T-helper 1 cell treated with Interleukin-12 subunit alpha and Interleukin-12 subunit beta and Interleukin-4 antibody, amounts not matched to agents 30 ng/mL and 1 ng/mL, for 36 hours (primary cell): ENCODE data around the gene TENM4. TPM values are rescaled to one million over a fixed set of nuclear protein-coding genes. Genes with fewer than 3 reads are reported as not detected.

Source experiments
- intact Hi-C: fragments of 100-400 bp; cut with micrococcal nuclease; formaldehyde crosslinking; loops from one replicate; pipeline ENCODE4 v1.15.1; 2024
- total RNA-seq: library from RNA; stranded (reverse); gene quantifications from 2 replicates; pipeline ENCODE4 v1.2.3, GENCODE V29; 2022

Gene TENM4
- 0.02 TPM in 1 of 2 replicates, not detected in the other for total RNA-seq

DNA sequence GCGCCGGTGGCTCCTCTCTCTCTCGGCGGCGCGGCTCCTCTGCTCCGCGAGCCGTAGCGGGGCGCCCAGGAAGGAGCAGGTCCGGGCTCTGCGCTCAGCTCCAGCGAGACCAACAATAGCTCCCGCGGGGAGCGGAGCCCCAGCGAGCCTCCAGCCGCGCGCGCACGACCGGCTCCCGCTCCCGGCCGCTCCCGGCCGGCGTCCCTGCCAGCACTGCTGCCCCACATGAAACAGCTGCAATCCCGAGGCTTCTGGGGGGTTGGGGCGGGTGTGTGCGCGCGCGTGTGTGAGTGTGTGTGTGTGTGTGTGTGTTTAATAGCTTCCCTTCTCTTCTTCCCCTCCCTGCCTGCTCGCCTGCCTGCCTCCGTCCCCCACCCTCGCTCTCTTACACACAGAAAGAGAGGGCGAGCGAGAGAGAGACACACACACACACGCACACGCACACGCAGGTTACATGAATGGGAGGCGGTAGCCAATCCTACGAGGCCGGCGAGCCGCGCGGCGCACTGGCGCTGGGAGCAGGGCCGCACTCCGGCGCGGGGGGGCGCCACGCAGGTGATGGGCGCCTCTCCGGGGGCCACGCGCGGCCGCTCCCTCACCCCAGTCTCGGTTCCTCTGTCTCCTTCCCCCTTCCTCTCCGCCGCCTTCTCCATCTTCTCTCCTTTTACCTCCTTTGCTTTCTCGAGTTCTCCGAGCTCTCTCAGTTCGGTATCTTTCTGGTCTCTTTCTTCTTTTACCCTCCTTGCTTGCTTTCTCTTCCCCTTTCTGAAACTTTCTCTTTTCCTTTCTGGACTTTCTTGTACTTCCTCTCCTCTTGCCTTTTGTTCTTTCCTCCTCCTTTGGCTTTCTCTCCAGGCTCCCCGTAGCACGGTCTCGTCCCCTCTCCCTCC lies at the start of gene TENM4:
TENM4 (minus strand) TSS at position 460 of the 890 bp plus-strand sequence. CDS start 371,086 bp downstream, outside the sequence.
- intact Hi-C loops: no loop called here

DNA sequence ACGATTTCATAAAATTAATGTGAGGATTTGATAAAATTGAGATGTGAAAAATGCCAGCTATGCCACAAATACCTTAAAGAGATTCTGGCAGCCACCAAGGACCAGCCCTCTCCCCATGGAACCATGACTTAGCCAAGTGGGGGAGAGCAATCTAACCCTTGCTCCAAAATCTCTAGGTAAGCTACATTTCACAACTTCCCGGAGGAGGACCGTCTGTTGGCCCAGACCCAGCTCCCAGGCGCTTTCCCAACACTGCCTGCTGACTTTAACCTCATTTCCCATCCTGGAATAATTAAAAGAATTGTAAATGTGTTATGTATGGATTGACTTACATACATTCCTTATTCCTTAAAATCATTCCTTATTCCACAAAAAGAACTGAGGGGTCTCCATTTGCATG lies 47.5 kb upstream of the TENM4 start:
- intact Hi-C loops: no loop called here

DNA sequence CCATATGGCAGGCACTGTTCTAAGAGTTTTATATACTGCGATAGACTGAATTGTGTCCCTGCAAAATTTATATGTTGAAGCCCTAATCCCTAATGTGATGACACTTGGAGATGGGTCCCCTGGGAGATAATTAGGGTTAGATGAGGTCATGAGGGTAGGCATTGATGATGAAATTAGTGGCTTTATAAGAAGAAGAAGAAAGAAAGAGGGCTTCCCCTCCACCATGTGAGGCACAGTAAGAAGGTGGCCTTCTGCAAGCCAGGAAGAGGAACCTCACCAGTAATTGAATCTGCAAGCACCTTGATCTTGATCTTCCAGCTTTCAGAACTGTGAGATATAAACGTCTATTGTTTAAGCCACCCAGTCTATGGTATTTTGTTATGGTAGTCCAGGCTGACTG lies 46.6 kb upstream of the TENM4 start:
- intact Hi-C loops: no loop called here

DNA sequence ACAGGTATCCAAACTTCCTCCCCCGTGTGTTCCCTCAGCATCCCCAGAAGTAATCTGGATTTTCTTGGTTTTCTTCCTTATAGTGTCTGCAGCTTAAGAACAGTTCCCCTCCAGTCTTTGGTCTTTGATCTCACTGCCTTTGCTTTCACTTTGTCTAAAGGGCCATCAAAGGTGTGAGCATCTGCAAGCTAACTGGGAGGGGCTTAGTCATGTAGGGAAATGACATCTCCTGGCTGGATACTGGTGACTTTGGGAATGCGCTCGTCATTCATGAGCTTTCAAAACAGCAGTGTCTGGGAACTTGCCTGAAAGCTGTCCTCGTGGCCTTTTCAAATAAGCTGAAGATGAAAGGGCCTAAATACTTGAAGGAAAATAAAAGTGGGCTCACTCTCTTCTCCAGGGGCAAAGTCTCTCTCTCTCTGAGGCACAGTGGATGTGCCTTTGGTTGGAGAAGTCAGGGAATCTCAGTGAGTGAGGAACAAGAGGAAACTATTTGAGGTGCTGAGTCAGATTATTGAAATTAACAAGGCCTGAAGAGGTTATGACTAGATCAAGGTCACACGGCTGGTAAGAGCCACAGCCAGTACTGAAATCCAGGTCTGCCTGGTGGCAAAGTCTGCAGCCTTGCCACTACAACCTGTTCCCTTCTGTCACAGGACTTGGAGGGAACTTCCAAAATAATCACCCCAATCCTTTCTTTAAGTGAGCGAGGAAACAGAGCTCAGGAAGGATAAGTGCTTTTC lies 45.6 kb upstream of the TENM4 start:
- intact Hi-C loops: no loop called here

DNA sequence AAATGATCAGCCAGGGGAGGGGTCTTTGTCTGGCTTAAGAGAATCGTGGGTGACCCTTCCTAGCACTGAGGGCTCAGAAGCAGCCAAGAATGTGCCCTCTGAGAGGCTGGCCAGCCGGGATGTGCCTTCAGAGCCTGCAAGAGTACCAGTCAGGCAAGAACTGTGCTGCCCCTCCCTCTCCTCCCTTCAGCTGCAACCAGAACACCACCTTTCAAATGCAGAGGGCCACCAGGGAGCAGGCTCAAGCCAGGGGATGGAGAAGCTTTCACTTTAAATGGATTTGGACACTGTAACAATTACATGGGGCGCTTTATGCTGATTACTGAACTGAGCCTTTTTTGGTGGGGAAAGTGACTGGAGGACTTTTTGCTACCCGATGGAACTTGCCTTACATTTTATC lies 44.9 kb upstream of the TENM4 start:
- intact Hi-C loops: no loop called here

DNA sequence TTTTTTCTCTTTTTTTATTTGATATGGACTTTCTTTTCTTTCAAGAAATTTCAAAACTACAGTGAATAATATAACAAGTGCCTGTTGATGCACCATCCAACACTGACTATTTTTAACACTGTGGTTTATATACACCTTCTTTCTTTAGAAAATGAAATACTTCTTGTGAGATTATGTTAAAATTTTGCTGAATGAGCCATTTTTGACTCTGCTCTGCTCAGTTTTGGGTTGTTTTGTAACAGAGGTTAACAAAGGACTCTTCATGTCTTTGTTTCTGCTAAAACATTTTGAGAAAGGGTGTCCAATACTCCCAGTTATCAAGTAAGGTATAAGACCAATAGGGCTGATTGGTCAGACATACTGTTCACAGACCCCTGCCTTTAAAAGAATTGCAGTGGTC lies 44.0 kb upstream of the TENM4 start:
- intact Hi-C loops: no loop called here

DNA sequence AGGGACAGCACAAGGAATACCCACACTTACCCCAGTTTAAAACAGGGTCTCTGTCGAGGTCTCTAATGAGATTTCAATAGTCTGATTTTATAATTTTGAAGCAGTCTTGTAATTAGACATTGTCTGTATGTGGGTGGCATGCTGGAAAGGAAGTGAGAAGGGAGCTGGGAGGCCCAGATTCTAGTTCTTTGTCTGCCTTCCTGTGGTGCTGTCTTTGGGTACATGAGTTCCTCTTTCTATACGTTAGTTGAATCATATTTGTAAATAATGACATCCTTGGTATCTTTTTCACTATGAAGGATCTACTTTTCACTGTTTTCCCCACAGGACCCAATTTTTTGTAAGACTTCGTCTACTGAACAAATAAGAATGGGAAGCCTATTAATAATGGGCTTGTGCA lies 42.0 kb upstream of the TENM4 start:
- intact Hi-C loops: no loop called here

DNA sequence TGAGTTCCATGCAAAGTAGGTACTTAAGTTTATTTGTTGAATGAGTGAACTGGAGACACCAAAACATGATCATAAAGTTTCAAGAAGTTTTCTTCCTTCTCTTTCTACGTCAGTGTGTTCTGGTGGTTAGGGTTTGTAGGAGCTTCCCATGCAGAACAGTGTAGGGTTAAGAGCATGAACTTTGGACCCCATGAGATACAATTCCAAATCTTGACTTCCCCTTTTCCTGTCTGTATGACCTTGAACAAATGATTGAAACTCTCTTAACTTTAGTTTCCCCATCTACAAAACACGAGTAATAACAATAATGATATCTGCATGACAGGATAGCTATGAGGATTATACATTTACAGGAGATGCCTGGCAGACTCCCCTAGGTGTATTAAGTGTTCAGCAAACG lies 41.0 kb upstream of the TENM4 start:
- intact Hi-C loops: no loop called here

DNA sequence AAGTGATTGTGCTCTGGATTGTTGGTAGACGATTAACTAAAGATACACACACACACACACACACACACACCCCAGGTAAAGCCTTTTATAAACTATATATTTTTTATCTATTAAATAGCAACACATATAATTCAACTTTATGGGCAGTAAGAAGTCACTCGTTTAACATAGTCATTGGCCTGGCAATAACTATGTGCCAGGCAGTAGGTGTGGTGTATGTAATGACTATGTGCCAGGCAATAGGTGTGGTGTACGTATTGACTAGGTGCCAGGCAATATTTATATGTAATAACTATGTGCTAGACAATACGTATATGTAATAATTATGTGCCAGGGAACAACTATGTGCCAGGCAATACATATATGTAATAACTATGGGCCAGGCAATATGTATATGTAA lies 40.0 kb upstream of the TENM4 start:
- intact Hi-C loops: no loop called here

DNA sequence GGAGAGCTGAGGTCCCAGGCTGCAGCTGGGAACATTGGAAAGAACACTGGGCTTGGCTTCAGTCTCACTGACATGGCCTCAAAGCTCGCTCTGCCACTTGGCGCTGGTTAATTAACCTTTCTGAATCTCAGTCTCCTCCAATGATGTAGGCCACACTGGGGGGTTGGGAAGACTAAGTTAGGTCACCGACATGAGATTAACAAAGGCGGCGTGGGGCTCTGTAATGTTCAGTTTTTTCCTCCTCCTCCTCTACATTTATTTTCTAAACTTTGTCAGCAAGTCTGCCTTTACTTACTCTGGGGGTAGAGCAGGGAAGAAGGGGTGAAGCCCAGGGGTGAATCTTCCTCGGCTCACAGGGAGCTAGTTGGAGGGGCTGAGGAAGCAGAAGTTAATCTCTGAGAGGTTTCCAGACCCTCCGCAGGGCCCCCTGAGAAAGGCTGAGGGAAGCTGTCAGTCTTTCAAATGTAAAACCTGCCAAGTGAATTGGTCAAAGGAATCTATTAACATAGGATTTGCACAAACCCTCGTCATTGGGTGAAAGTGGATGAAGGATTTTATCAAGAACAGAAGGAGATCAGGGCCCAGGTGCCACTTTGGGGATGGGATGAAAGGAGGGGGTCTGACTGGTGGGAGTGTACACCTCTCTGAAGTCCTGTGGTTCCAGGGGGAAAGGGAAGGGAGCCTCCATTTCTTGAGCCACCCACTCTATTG lies 32.1 kb upstream of the TENM4 start:
- intact Hi-C loops: no loop called here

DNA sequence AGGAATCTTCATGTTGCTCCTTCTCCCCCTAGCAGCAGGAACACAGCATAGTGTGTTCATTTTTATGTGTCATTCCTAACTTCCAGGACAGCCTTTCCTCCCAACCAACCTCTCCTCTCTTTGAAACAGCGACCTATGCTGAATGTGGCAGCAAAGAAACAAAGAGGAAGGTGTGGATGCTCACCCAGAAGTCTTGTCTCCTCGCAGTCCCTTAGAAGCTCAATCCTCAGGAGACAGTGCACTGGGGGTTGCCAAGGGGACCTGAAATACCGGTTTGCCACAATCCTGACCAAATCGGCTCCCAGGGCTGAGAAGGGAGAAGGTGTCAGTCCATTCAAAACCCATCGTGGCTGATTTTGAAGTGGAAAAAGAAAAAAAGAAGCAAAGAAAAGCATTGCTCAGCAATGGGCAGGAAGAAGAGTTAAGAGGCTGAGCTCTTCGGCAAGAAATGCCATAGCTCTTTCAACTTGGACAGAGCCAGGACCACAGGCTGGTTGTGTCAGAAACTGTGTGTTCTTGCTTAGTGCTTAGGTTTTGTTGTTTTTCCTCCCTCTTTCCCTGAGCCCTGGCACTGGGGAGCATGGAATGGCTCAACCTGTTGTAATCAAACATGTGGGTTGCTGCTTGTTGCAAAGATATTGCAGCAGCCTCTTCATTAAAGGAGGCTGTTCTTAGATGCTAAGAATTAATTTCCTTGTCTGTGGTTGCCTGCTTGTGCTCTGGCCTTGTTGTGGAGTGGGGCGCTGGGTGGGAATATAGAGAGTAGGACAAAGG lies 30.4 kb upstream of the TENM4 start:
- intact Hi-C loops: no loop called here

DNA sequence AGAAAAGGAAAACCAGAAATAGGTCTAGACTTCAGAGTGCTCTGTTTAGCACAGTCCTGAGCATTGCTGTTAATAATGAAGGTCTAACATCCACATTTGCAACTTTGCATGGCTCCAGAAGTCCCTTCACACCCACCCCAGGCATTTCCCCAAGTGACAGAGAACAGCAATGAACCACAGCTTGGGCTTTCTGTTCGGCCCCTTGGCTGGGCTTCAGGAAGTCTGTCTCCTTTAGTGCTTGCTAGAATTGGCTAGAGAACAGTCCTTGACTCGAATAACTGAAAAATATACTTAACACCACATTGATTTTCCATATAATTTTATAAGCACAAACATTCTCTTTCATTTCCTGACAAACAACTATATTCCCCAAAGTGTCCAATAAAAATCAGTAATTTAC lies 29.3 kb upstream of the TENM4 start:
- intact Hi-C loops: no loop called here

DNA sequence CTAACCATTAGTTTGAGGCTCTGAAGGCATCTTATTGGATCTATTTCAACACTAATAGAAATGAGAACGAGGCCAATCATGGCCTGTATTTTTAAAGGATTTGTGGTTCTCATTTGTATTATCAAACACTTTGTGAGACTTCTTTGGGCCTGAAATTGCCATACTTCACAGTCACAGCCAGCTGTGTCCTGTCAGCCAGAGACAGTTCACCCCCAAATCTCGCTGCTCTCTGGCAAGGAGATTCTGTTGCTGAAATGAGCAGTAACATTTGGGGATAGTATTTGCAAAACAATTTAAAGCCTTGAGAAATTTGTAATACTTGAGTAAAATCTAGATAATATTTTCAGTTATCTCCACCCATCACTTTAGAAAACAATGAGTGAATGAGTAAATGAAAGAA lies 26.9 kb upstream of the TENM4 start:
- intact Hi-C loops: no loop called here

DNA sequence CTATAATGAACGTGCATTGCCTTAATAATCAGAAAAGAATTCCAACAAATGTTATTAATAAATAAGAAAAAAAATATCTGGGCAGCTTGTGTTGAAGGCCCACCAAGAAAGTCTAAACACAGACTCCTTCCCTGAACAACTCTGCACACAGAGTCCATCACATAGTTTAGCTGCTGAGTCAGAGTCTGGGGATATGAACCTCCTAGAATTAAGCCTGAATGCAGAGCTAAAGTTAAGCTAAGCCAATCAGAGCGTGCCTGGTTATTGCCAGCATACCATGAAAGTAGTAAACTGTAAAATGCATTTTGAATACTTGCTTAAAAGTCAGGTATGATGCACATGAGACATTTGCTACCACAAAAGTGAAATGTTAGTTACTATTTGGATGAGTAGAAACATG lies 25.6 kb upstream of the TENM4 start:
- intact Hi-C loops: no loop called here

DNA sequence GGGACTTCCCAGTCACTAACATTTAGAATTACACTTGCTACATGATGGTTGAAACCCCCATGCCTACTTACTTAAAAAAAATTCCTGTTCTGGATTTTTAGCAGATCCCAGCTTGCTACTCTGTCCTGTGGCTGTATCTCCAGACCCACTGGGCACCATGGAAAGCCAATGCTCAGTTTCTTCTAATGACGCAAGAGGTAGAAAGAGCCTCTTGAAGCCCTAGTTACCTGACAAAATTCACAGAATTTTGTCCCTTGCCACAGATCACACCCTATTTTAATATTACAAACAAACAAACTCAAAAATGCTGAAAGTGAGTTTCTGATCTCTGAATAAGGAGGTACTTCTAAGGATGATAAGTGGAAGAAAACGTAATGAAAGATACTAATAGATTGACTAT lies 24.3 kb upstream of the TENM4 start:
- intact Hi-C loops: no loop called here

DNA sequence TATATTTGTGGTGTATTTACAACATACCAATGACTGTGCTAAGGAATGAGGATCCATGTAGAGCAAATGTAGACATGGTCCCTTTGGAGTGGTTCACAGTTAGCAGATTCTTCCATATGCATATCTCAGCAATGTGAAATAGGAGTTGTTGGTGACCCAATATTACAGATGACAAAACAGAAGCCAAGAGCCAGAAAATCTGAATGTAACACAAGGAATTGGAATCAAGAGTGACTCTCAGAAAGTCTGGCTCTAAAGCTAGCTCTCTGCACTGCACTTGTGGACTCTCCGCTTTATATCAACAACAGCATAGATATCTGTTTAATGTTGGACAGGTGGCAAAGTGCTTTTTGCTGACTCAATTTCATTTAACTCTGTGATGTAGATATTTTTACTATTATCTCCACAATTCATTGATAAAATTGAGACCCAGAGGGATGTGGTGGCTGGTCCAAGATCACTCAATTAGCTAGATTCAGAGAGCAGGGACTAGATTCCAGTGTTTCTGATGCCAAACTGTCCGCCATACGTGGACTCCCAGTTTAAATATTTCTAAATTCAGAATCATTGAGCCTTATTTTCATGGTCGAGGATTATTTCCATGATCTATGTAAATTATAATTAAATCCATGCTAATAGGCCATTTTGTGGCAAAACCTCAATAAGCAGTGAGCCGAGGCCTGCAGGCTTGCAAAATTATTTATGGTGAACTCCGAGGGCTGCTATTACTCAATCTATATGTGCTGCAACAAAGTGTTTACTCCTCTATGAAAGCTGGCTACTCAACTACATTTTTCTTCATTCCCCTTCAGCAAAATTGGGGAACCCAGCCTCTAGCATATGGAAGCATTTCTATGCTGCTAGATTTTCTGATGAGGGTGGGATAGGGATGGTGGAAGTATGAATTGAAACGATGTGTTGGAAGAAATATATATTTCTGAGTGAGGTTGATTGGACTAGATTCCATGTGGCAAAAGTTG lies 21.1 kb upstream of the TENM4 start:
- intact Hi-C loops: no loop called here

DNA sequence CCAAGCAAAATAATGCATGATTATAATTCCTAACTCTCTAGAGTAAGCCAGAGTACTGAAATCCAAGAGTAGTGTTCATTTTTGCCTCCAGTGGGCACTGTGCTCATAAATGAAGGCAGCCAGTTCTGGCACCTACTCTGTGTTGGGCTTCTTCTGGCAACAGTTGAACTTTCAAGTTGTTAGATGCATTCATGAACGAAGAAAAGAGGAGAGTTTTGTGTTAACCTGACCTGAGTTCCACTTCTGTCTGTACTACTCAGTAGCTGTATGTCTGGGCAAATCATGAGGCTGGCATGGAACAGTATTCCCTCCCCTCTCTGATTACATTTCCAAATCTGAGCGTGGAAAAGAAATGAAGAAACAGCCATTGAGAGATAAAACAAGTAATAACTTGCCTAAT lies 20.3 kb upstream of the TENM4 start:
- intact Hi-C loops: no loop called here

DNA sequence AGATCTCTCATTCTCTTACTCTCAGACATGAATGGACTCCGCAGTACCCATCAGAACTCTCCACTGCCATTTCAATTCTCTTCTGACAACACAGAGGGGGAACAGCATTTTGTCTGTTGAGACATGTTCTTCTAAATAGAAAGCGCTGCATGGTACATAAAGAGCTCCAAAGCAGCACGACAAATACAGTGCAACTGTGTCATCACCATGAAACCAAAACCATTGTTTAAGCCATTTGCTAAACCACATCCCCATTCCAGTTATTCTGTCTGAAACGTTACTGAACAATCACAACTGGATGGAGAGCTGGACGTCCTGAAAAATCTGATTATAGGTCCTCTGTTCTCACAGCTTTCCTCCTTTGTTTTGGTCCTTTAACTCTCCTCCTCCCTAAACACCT lies 17.9 kb upstream of the TENM4 start:
- intact Hi-C loops: no loop called here

DNA sequence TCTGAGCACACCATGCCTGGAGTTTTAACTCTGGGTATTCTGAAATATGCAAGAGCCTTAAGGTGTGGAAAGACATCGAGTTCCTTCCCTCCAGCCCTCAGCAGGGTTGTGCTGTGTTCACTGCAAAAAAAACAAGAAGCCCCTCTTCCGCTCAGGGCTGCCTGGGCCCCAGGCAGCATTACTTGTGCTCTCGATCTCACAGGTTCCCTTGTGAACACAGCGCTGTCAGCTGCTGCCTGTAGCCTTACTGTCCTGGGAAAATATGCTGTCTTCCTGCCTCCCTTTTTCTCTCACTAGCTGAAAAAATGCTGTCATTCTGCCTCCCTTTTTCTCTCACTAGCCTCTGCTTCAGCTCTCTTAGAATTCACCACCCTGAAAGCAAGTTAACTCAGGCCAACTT lies 15.7 kb upstream of the TENM4 start:
- intact Hi-C loops: no loop called here

DNA sequence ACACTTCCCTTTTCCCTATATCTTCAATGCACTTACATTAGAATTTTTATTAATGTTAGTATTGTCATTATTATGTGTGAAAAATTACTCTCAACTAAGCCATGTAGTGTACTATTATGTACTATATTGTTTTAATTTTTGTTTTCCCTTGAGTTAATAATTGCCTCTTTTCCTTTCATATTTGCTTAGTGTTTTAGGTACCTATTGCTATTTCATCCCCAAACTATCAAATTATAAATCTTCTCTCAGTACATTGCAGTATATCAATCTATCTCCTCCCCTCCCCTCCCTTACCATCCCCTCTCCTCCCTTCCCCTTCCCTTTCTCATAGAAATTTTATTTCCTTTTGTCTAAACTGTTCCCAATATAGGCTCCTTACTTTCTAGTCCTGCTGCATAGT lies 12.8 kb upstream of the TENM4 start:
- intact Hi-C loops: no loop called here
